Central memory CD4-positive, alpha-beta T cell (primary cell): ENCODE measurements around the gene LPP.

Experiments
- DNase-seq: peaks from one replicate; pipeline ENCODE4 v3.0.0; 2022

The LPP gene

GRCh38 chr3:188339410-188340295, 185.7 kb downstream of the LPP start:
- DNase-seq: peak; percentile 27

- no peak for DNase-seq
These were observed 187.5 kb downstream of the LPP start for GRCh38 chr3:188341501-188341900.

GRCh38 chr3:188342991-188343732, 189.2 kb downstream of the LPP start:
- DNase-seq: no peak

GRCh38 chr3:188343894-188344293, 189.9 kb downstream of the LPP start:
- no peak for DNase-seq

GRCh38 chr3:188345223-188345622, 191.3 kb downstream of the LPP start:
- no peak for DNase-seq

- no peak for DNase-seq
These were observed 194.7 kb downstream of the LPP start for GRCh38 chr3:188348435-188349244.

GRCh38 chr3:188349351-188349901, 195.5 kb downstream of the LPP start:
- no peak for DNase-seq

GRCh38 chr3:188349933-188350332, 196.0 kb downstream of the LPP start:
- no peak for DNase-seq

GRCh38 chr3:188350961-188351360, 197.0 kb downstream of the LPP start:
- no peak for DNase-seq

GRCh38 chr3:188351648-188352047, 197.7 kb downstream of the LPP start:
- no peak for DNase-seq

- DNase-seq: no peak
These were observed 198.4 kb downstream of the LPP start for GRCh38 chr3:188352196-188352927.

GRCh38 chr3:188353426-188353825, 199.5 kb downstream of the LPP start:
- DNase-seq: no peak

- peak; percentile 14 for DNase-seq
These were observed 205.0 kb downstream of the LPP start for GRCh38 chr3:188358787-188359493.

GRCh38 chr3:188360364-188360881, 206.5 kb downstream of the LPP start:
- DNase-seq: no peak

GRCh38 chr3:188361888-188362287, 207.9 kb downstream of the LPP start:
- no peak for DNase-seq

- DNase-seq: no peak
These were observed 208.5 kb downstream of the LPP start for GRCh38 chr3:188362405-188362831.

- no peak for DNase-seq
These were observed 211.2 kb downstream of the LPP start for GRCh38 chr3:188365184-188365583.

GRCh38 chr3:188365988-188366698, 212.2 kb downstream of the LPP start:
- no peak for DNase-seq

- no peak for DNase-seq
These were observed 213.7 kb downstream of the LPP start for GRCh38 chr3:188367678-188368077.

GRCh38 chr3:188369526-188369925, 215.6 kb downstream of the LPP start:
- no peak for DNase-seq
